Measurements from ENCODE around the gene KCNAB1.

GRCh38 chr3:156332304-156332703, 211.9 kb downstream of the KCNAB1 start:
- TF ChIP-seq GTF2F1 (IDR thresholded peaks at IDR 0.05; ENCODE audit: borderline replicate concordance, low read depth, low read length) (no peak), ZNF274 (IDR thresholded peaks at IDR 0.05; ENCODE audit: borderline replicate concordance, extremely low read depth, low read length) (no peak), CTCF (IDR thresholded peaks at IDR 0.05; ENCODE audit: control extremely low read depth in 1 of 3, insufficient read depth in 1 of 3, low read depth in 1 of 3, low read length in 3 of 3) (no peak), JUND (IDR thresholded peaks at IDR 0.05; ENCODE audit: low read length) (no peak), EP300 (IDR thresholded peaks at IDR 0.05; ENCODE audit: borderline replicate concordance in 1 of 2, low read depth in 2 of 2, low read length in 2 of 2) (no peak), JUN (IDR thresholded peaks at IDR 0.05; ENCODE audit: low read depth, low read length) (no peak), EZH2 (IDR thresholded peaks at IDR 0.05; ENCODE audit: low read depth, low read length, severe bottlenecking) (no peak), FOSL1 (IDR thresholded peaks at IDR 0.05; ENCODE audit: insufficient read depth, low read depth, low read length) (no peak), KDM4A (IDR thresholded peaks at IDR 0.05; ENCODE audit: low read depth, low read length, severe bottlenecking) (no peak), SIN3A (conservative IDR thresholded peaks at IDR 0.05 in 1 of 2, IDR thresholded peaks at IDR 0.05 in 1 of 2; ENCODE audit: low read depth in 1 of 2, low read length in 2 of 2) (no peak), TEAD4 (IDR thresholded peaks at IDR 0.05; ENCODE audit: low read depth, low read length) (no peak)

Measured in H1 (cell line).